ENCODE data around the gene SHISA5. TPM values are rescaled to one million over a fixed set of nuclear protein-coding genes. Genes with fewer than 3 reads are reported as not detected.
"Not testable (repeated sequence)": the region's sequence is repeated elsewhere in the genome, so short reads cannot be mapped to it uniquely, and the experiment has no call there.

Gene SHISA5
- total RNA-seq, 3 donors from 2014 or later: 59.9 to 88.8 (median 62.7) TPM

DNA sequence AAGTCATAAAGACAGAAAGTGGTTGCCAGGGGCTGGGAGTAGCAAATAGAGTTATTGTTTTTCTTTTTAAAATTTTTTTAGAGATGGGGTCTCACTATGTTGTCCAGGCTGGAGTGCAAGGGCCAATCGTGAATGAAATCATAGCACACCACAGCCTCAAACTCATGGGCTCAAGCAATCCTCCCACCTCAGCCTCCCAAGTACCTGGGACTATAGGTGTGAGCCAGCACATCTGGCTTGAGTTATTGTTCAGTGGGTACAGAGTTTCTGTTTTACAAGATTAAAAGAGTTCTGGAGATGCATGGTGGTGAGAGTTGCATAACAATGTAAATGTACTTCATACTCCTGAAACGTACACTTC is 29.0 kb upstream of the SHISA5 start:
- H3K27me3 Mint-ChIP-seq (ENCODE audit: low read depth): no peaks in the 10 kb centered on the region
- peaks cover 2% of the 10 kb centered on the region for H3K36me3 Mint-ChIP-seq (ENCODE audit: insufficient read depth)
- ATAC-seq (no peak), DNase-seq (no peak)
- H3K4me3 Mint-ChIP-seq: no peak overlapping the region
- H3K4me1 Mint-ChIP-seq (ENCODE audit: low read depth): peaks cover 3% of the 10 kb centered on the region
- H3K9me3 Mint-ChIP-seq: no peaks in the 10 kb centered on the region

GRCh38 chr3:48532271-48532976 is 28.4 kb upstream of the SHISA5 start:
- Mint-ChIP-seq H3K9me3 (no peaks in the 10 kb centered on the region), H3K27me3 (ENCODE audit: low read depth) (no peaks in the 10 kb centered on the region), H3K4me3 (no peak overlapping the region), H3K4me1 (ENCODE audit: low read depth) (peaks cover 3% of the 10 kb centered on the region), H3K36me3 (ENCODE audit: insufficient read depth) (peaks cover 2% of the 10 kb centered on the region)
- ATAC-seq (no peak), DNase-seq (no peak)

DNA sequence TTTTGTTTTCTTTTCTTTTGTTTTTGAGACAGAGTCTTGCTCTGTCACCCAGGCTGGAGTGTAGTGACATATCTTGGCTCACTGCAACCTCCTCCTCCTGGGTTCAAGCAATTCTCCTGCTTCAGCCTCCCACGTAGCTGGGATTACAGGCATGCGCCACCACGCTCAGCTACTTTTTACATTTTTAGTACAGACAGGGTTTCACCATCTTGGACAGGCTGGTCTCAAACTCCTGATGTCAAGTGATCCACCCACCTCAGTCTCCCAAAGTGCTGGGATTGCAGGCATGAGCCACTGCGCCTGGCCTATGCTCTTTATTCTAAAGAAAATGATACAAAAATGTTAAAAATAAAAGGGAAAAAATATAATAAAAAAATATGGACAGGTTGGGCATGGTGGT is 26.7 kb upstream of the SHISA5 start:
- H3K9me3 Mint-ChIP-seq; H3K36me3 Mint-ChIP-seq (ENCODE audit: insufficient read depth); H3K4me3 Mint-ChIP-seq: not testable (repeated sequence)

DNA sequence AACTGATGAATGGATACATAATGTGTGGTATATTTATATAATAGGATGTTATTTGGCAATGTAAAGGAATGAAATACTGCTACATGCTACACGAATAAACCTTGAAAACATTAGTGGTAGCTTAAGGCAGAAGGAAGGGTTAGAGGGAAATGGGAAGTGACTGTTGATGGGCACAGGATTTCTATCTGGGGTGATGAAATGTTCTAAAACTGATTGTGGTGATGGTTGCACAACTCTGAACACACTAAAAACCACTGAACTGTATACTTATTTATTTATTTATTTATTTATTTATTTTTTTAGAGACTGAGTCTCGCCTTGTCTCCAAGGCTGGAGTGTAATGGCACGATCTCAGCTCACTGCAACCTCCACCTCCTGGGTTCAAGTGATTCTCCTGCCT is 24.8 kb upstream of the SHISA5 start:
- H3K36me3 Mint-ChIP-seq (ENCODE audit: insufficient read depth): no peaks in the 10 kb centered on the region
- no peaks in the 10 kb centered on the region for H3K9me3 Mint-ChIP-seq

More for the DNA sequence above, 26.7 kb upstream of the SHISA5 start:
- H3K27me3 Mint-ChIP-seq (ENCODE audit: low read depth); ATAC-seq; H3K4me1 Mint-ChIP-seq (ENCODE audit: low read depth); DNase-seq: not testable (repeated sequence)

GRCh38 chr3:48528048-48528447 is 24.1 kb upstream of the SHISA5 start:
- DNase-seq (no peak), ATAC-seq (no peak)
- H3K9me3 Mint-ChIP-seq: no peaks in the 10 kb centered on the region
- no peaks in the 10 kb centered on the region for H3K36me3 Mint-ChIP-seq (ENCODE audit: insufficient read depth)
- no peaks in the 10 kb centered on the region for H3K27me3 Mint-ChIP-seq (ENCODE audit: low read depth)
- H3K4me3 Mint-ChIP-seq: no peak overlapping the region
- peaks cover 3% of the 10 kb centered on the region for H3K4me1 Mint-ChIP-seq (ENCODE audit: low read depth)

More for the DNA sequence above, 24.8 kb upstream of the SHISA5 start:
- H3K4me3 Mint-ChIP-seq: no peak overlapping the region
- H3K4me1 Mint-ChIP-seq (ENCODE audit: low read depth): peaks cover 3% of the 10 kb centered on the region
- no peaks in the 10 kb centered on the region for H3K27me3 Mint-ChIP-seq (ENCODE audit: low read depth)
- ATAC-seq: no peak
- DNase-seq: no peak

GRCh38 chr3:48524970-48525369 is 21.0 kb upstream of the SHISA5 start:
- DNase-seq: no peak
- no peaks in the 10 kb centered on the region for H3K27me3 Mint-ChIP-seq (ENCODE audit: low read depth)
- H3K36me3 Mint-ChIP-seq (ENCODE audit: insufficient read depth): no peaks in the 10 kb centered on the region
- ATAC-seq: no peak
- peaks cover 4% of the 10 kb centered on the region for H3K4me1 Mint-ChIP-seq (ENCODE audit: low read depth)
- no peak overlapping the region for H3K4me3 Mint-ChIP-seq
- no peaks in the 10 kb centered on the region for H3K9me3 Mint-ChIP-seq

DNA sequence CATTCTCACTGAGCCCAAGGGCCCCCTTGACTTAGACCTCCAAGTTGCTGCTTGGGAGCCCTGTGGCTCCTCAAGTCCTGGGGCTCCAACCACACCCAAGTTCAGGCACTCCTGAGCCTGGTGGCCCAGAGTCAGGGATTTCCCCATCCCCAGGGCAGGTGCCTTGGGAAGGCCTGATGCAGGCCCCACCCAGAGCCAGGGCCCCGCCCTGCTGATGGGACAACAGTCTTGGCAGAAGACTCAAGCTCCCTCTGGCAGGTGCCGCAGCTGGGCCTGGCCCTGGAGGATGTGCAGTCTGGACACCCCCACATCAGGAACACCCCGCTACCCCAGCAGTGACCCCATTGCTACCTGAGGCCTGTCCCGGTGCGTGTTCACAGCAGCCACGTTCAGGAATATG is 17.7 kb upstream of the SHISA5 start:
- Mint-ChIP-seq H3K36me3 (ENCODE audit: insufficient read depth) (no peaks in the 10 kb centered on the region), H3K4me1 (ENCODE audit: low read depth) (peaks cover 36% of the 10 kb centered on the region), H3K27me3 (ENCODE audit: low read depth) (no peaks in the 10 kb centered on the region), H3K9me3 (no peaks in the 10 kb centered on the region), H3K4me3 (no peak overlapping the region)
- no peak for DNase-seq
- no peak for ATAC-seq

DNA sequence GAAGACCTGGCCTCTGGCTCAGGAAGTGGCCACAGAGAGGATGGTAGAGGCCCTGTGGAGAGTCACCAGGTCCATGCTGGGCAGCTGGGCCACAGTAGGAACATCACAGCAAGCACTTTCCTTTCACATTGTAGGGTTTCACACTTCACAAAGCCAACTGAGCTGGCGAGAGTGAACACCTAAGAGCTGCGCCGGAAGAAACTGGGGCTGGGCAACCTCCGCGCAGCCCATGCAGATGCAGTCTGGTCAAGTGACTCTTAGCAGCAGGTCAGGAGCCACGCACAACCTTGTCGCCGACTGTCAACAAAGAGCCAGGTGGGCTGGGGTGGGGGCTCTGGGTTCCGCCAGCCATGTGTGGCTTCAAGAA is 15.3 kb upstream of the SHISA5 start:
- ATAC-seq (peak in 1 of 2 donors; percentile 8), DNase-seq (no peak)
- H3K27me3 Mint-ChIP-seq (ENCODE audit: low read depth): no peaks in the 10 kb centered on the region
- peaks cover 59% of the 10 kb centered on the region for H3K4me1 Mint-ChIP-seq (ENCODE audit: low read depth)
- H3K9me3 Mint-ChIP-seq: no peaks in the 10 kb centered on the region
- H3K4me3 Mint-ChIP-seq: no peak overlapping the region
- H3K36me3 Mint-ChIP-seq (ENCODE audit: insufficient read depth): no peaks in the 10 kb centered on the region

DNA sequence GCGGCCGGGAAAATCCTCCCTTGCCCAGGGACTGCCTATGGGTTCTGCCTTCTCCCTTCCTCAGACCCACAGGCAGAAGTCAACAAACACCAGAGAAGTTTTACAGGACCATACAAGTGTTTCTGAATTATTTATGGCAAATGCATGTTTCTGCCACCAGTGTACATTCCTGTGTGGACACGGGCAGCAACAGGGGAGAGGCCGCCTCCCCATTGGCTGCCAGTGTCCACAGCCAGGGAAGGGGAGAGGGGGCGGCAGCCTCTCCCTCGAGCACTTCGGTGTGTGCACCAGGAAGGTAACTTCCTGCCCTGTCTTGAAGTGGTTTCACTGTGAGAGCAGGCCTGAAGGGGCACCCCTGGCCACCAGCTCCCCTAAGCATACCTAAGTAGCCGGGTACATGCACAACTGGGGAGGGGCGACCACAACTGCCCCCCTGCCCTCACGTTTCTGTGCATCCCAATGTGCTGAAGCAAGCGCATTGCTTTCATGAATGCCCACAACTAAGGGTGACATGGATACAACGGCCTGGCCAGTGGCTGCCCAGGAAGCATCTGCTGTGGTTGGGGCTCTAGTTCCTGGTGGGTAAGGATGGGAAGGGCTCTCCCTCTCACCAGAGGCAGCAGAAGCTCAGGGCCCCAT is 14.8 kb upstream of the SHISA5 start:
- H3K36me3 Mint-ChIP-seq (ENCODE audit: insufficient read depth): no peaks in the 10 kb centered on the region
- H3K4me1 Mint-ChIP-seq (ENCODE audit: low read depth): peaks cover 64% of the 10 kb centered on the region
- DNase-seq (no peak), ATAC-seq (peak; percentile 39 to 56)
- no peaks in the 10 kb centered on the region for H3K9me3 Mint-ChIP-seq
- no peak overlapping the region for H3K4me3 Mint-ChIP-seq
- H3K27me3 Mint-ChIP-seq (ENCODE audit: low read depth): no peaks in the 10 kb centered on the region

GRCh38 chr3:48518069-48518468 is 14.1 kb upstream of the SHISA5 start:
- Mint-ChIP-seq H3K27me3 (ENCODE audit: low read depth) (no peaks in the 10 kb centered on the region), H3K36me3 (ENCODE audit: insufficient read depth) (no peaks in the 10 kb centered on the region), H3K4me1 (ENCODE audit: low read depth) (peaks cover 68% of the 10 kb centered on the region), H3K9me3 (no peaks in the 10 kb centered on the region), H3K4me3 (no peak overlapping the region)
- ATAC-seq: no peak
- no peak for DNase-seq

GRCh38 chr3:48516571-48516970 is 12.6 kb upstream of the SHISA5 start:
- DNase-seq (no peak), ATAC-seq (peak in 1 of 2 donors; percentile 42)
- Mint-ChIP-seq H3K36me3 (ENCODE audit: insufficient read depth) (no peaks in the 10 kb centered on the region), H3K9me3 (no peaks in the 10 kb centered on the region), H3K4me3 (no peak overlapping the region), H3K4me1 (ENCODE audit: low read depth) (peaks cover 77% of the 10 kb centered on the region), H3K27me3 (ENCODE audit: low read depth) (no peaks in the 10 kb centered on the region)

DNA sequence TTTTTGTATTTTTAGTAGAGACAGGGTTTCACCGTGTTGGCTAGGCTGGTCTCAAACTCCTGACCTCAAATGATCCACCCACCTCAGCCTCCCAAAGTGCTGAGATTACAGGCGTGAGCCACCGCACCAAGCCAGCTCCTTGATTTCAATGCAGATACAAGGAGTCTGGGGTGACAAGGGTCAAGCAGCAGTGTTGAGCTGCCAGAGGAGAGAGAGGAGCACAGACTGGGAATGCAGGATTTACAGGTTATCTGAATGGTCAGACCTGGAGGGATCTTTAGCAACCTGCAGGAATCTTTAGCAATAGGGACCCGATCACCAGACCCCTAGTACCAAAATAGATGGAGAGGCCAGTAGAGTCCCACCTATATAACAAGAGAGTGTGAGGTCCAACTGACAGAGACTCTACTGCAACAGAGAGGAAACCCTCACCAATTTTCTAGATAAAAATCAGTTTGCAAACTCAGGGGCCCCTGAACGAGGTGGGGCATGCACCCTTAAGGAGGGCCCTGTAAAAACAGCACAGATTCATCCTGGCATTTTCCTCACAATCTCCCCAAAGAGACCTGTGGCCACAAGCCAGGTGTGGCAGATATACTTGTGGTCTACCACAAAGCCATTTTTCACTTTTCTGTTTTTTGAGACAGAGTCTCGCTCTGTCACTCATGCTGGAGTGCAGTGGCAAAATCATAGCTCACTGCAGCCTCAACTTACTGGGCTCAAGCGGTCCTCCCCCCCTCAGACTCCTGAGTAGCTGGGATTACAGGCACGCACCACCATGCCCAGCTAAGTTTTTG is 10.7 kb upstream of the SHISA5 start:
- Mint-ChIP-seq H3K4me1 (ENCODE audit: low read depth) (peaks cover 77% of the 10 kb centered on the region), H3K36me3 (ENCODE audit: insufficient read depth) (no peaks in the 10 kb centered on the region), H3K9me3 (no peaks in the 10 kb centered on the region), H3K4me3 (peak overlapping the region; percentile 26), H3K27me3 (ENCODE audit: low read depth) (no peaks in the 10 kb centered on the region)
- ATAC-seq (peak; percentile 42 to 55), DNase-seq (no peak)

- H3K9me3 Mint-ChIP-seq: no peaks in the 10 kb centered on the region
- H3K4me1 Mint-ChIP-seq (ENCODE audit: low read depth): peaks cover 60% of the 10 kb centered on the region
- DNase-seq (no peak), ATAC-seq (no peak)
- no peaks in the 10 kb centered on the region for H3K27me3 Mint-ChIP-seq (ENCODE audit: low read depth)
- H3K4me3 Mint-ChIP-seq: no peak overlapping the region
- no peaks in the 10 kb centered on the region for H3K36me3 Mint-ChIP-seq (ENCODE audit: insufficient read depth)
Measured at GRCh38 chr3:48511551-48511950, 7.6 kb upstream of the SHISA5 start.

GRCh38 chr3:48507256-48508061 is 3.5 kb upstream of the SHISA5 start:
- H3K9me3 Mint-ChIP-seq: no peaks in the 10 kb centered on the region
- ATAC-seq (peak; percentile 81 to 82), DNase-seq (peak; percentile 67)
- H3K27me3 Mint-ChIP-seq (ENCODE audit: low read depth): no peaks in the 10 kb centered on the region
- peaks cover 51% of the 10 kb centered on the region for H3K4me1 Mint-ChIP-seq (ENCODE audit: low read depth)
- peak overlapping the region; percentile 49 for H3K4me3 Mint-ChIP-seq
- H3K36me3 Mint-ChIP-seq (ENCODE audit: insufficient read depth): no peaks in the 10 kb centered on the region

Data from activated T-cell treated with anti-CD3 and anti-CD28 coated beads, Interleukin-2, amount 50 U/mL, for 4 hours (primary cell).